Fibroblast of lung (primary cell): Measurements from ENCODE around the gene ZNF682.

ENCODE experiments used
- CTCF ChIP-seq, 2 donors: IDR thresholded peaks in 1 of 2; conservative IDR thresholded peaks in 1 of 2; 1 replicate in 1 of 2; 2 replicates in 1 of 2; pipeline ENCODE4 v1.5.1; 2011 to 2012; ENCODE audit warnings: low read length in 2 of 2, control low read depth in 1 of 2, inconsistent platforms in 1 of 2, low read depth in 1 of 2, mild to moderate bottlenecking in 1 of 2
- EZH2 ChIP-seq: IDR thresholded peaks from 2 replicates; pipeline ENCODE4 v1.5.1; 2012; ENCODE audit warnings: low read length, control low read depth, mild to moderate bottlenecking; ENCODE audit errors: missing control alignments

GRCh38 chr19:20078581-20079031 is 39.3 kb upstream of the ZNF682 start:
- no peak for TF ChIP-seq CTCF (conservative IDR thresholded peaks at IDR 0.05 in 1 of 2, IDR thresholded peaks at IDR 0.05 in 1 of 2; ENCODE audit: low read depth in 1 of 2, low read length in 2 of 2)
- TF ChIP-seq EZH2 = no peak
